Heart left ventricle (tissue), 16 donors: Measurements from ENCODE around the gene LY6G6F. TPM values are rescaled to one million over a fixed set of nuclear protein-coding genes. Genes with fewer than 3 reads are reported as not detected.

Experiments
- ATAC-seq, 4 donors: fragments of 200-7000 bp; cut with Tn5 transposase; one replicate each; pipeline ENCODE4 v1.9.1; 2020 to 2022; ENCODE audit warnings: moderate library complexity in 4 of 4, mild to moderate bottlenecking in 3 of 4, moderate number of reproducible peaks in 1 of 4
- DNase-seq, 5 donors: peaks; one replicate each; pipeline ENCODE4 v3.0.0-alpha.2; 2020
- H3K27ac ChIP-seq, 12 donors: fragments of 200-600 bp; sonication (generic) in 4 of 12; one replicate each; pipeline versions ENCODE4 v1.5.0 to v1.8.0; 2016 to 2022; ENCODE audit warnings: mild to moderate bottlenecking in 2 of 12
- H3K27me3 ChIP-seq, 9 donors: fragments of 200-600 bp; sonication (generic) in 2 of 9; one replicate each; pipeline versions ENCODE4 v1.5.1 to v1.8.0; 2016 to 2022; ENCODE audit warnings: mild to moderate bottlenecking in 3 of 9
- H3K36me3 ChIP-seq, 9 donors: fragments of 200-600 bp; sonication (generic) in 2 of 9; one replicate each; pipeline versions ENCODE4 v1.5.0 to v1.8.0; 2018 to 2022; ENCODE audit warnings: mild to moderate bottlenecking in 2 of 9
- H3K4me1 ChIP-seq, 12 donors: fragments of 200-600 bp; sonication (generic) in 4 of 12; one replicate each; pipeline versions ENCODE4 v1.5.0 to v1.8.0; 2016 to 2022; ENCODE audit warnings: mild to moderate bottlenecking in 3 of 12
- H3K4me3 ChIP-seq, 12 donors: fragments of 200-600 bp; sonication (generic) in 4 of 12; one replicate each; pipeline versions ENCODE4 v1.5.0 to v1.8.0; 2017 to 2022; ENCODE audit warnings: mild to moderate bottlenecking in 9 of 12, moderate library complexity in 4 of 12
- H3K9me3 ChIP-seq, 12 donors: fragments of 200-600 bp; sonication (generic) in 4 of 12; one replicate each; pipeline versions ENCODE4 v1.5.0 to v1.8.0; 2016 to 2022; ENCODE audit warnings: mild to moderate bottlenecking in 1 of 12
- POLR2A ChIP-seq, 2 donors: fragments of 450-650 bp; IDR thresholded peaks; one replicate each; pipeline ENCODE4 v1.6.1; 2017; ENCODE audit warnings: antibody characterized with exemption in 2 of 2, mild to moderate bottlenecking in 2 of 2, moderate library complexity in 2 of 2
- WGBS, 4 donors: extraction: QIAGEN DNeasy Blood & Tissue Kit in 2 of 4; methylation state at CpG; one replicate each; pipeline versions ENCODE4 v1.1.5 to v1.1.7; 2013 to 2018; 5-methylcytosine and 5-hydroxymethylcytosine counted together
- intact Hi-C, 10 donors: fragments of 100-400 bp; cut with DNase I; formaldehyde crosslinking; loops; one replicate each; pipeline versions ENCODE4 v1.11.1 to v1.14.2; 2022
- polyA plus RNA-seq, 2 donors: library from polyadenylated mRNA; stranded (reverse); fragments of 200-250 nt; gene quantifications; one replicate each; pipeline ENCODE4 v1.2.3, GENCODE V29; 2013
- total RNA-seq, 9 donors: library from RNA; depleted of rRNA in 2 of 9; stranded (reverse); fragments of >200 nt in 2 of 9; fragmentation: NEBNext Ultra II Directional in 3 of 9; extraction: Animal tissue kit (Norgen Biotek cat#: 25700) in 3 of 9; gene quantifications; one replicate each; pipeline versions ENCODE4 v1.1.0 to v1.2.4, GENCODE V29; 2016 to 2023
- TF ChIP-seq, protein P1 (sequence below), 12 donors: fragments of 200-600 bp; sonication (generic) in 4 of 12; IDR thresholded peaks; one replicate each; pipeline versions ENCODE4 v1.5.0 to v1.8.0; 2018 to 2022; ENCODE audit warnings: antibody characterized with exemption in 12 of 12, mild to moderate bottlenecking in 5 of 12
- donor health status: ischemic (EF 13 %, LVEDD 7.1; RV severe dilation, severe dysfunction).
- donor health status: healthy with polysubstance abuse.
- donor health status: DM: no; HTN: yes; CAD: no.
- donor health status: DM: no; HTN: no; CAD: no.
- donor health status: ischemic (EF 25% LVEDD 6.9; RV normal size, moderate dysfunction).
- donor health status: ischemic (EF 25% LVEDD 5.7; RV mildly dilated, moderate dysfunction).
- donor health status: healthy.
- donor health status: DM: yes; HTN: yes; CAD: no.
- donor health status: ischemic (EF 35%, LVEDD 5.7; RV mildly dilated, moderate dysfunction).
- donor health status: nonischemic (EF 11% LVEDD 7.7; RV severe dilation, severe dysfunction).
- donor health status: DM: yes; HTN: yes; CAD: no.
- donor health status: PGD.
- donor health status: ischemic (EF 29% LVEDD 5.4; RV normal size, mild dysfunction).
- donor health status: nonischemic (EF 23%, LVEDD 6.1; RV moderate dilation, normal function).

The LY6G6F gene
- total and polyA plus RNA-seq, 11 donors: not detected

DNA sequence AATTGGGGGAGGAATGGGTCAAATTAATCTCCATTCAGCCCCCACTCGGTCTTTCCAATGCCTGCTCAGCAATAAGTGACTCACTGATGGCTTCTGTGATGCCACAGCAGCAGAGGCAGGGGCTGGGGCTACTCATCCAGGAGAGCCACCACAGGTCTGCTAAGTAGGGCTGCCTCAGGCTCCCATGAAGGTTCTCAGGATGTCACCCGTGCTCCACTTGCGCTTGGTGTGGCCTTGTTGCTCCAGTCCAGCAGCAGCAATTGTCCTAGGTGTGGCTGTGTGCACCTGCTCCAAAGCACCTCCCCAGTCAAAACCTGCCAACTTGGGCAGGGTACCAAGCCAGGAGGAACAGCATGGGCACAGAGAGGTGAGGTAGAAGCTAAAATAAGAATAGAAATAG lies 15.5 kb downstream of the LY6G6F start:
- Histone ChIP-seq H3K36me3 (peaks cover 0 to 18% (median 13%) of the 10 kb centered on the region in 9 donors), H3K4me1 (peaks cover 0 to 17% (median 1%) of the 10 kb centered on the region in 12 donors), H3K27me3 (no peaks in the 10 kb centered on the region), H3K4me3 (no peak overlapping the region), H3K27ac (no peak overlapping the region), H3K9me3 (no peaks in the 10 kb centered on the region)
- DNase-seq: peak in 1 of 5 donors; percentile 13
- no peak for TF ChIP-seq POLR2A (IDR thresholded peaks at IDR 0.05)
- TF ChIP-seq, protein P1, sequence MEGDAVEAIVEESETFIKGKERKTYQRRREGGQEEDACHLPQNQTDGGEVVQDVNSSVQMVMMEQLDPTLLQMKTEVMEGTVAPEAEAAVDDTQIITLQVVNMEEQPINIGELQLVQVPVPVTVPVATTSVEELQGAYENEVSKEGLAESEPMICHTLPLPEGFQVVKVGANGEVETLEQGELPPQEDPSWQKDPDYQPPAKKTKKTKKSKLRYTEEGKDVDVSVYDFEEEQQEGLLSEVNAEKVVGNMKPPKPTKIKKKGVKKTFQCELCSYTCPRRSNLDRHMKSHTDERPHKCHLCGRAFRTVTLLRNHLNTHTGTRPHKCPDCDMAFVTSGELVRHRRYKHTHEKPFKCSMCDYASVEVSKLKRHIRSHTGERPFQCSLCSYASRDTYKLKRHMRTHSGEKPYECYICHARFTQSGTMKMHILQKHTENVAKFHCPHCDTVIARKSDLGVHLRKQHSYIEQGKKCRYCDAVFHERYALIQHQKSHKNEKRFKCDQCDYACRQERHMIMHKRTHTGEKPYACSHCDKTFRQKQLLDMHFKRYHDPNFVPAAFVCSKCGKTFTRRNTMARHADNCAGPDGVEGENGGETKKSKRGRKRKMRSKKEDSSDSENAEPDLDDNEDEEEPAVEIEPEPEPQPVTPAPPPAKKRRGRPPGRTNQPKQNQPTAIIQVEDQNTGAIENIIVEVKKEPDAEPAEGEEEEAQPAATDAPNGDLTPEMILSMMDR (IDR thresholded peaks at IDR 0.05): no peak
- intact Hi-C loops: no loop called here
- no peak for ATAC-seq
- WGBS, 4 donors: 91 to 100% (median 97%) methylated on average over 3 of the region's 3 CpGs

DNA sequence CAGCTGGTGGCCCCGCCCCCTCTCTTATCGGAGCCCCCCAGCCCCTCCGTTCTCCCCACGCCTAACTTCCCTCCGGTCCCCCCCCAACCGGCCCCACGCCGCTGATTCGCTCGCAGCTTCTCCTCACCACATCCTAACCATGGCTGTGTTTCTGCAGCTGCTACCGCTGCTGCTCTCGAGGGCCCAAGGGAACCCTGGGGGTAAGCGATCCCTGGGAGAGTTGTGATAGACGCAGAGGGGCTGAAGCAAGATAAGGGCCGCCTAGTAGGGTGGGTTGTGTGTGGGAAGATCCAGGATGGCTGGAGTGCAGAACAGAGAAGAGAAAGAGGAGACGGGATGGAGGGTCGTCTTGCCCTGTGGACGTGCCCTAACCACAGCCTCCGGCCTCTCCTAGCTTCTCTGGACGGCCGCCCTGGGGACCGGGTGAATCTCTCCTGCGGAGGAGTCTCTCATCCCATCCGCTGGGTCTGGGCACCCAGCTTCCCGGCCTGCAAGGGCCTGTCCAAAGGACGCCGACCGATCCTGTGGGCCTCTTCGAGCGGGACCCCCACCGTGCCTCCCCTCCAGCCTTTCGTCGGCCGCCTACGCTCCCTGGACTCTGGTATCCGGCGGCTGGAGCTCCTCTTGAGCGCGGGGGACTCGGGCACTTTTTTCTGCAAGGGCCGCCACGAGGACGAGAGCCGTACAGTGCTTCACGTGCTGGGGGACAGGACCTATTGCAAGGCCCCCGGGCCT lies 16.7 kb downstream of the LY6G6F start, which contains the start of gene MPIG6B:
MPIG6B (plus strand) TSS at position 129 of the 735 bp plus-strand sequence; CDS start at position 140, 11 bp downstream.
- H3K4me3 ChIP-seq: peak within 1 kb of the TSS in 1 of 12 donors; percentile 11
- DNase-seq (no peak), ATAC-seq (no peak)
- H3K9me3 ChIP-seq: no peaks in the 10 kb centered on the region
- H3K27ac ChIP-seq: peak within 1 kb of the TSS in 2 of 12 donors; percentile 21 to 50
- no peaks in the 10 kb centered on the region for H3K27me3 ChIP-seq
- H3K36me3 ChIP-seq: peaks cover 0 to 30% (median 22%) of the 10 kb centered on the region in 9 donors
- WGBS, 4 donors: 62 to 76% (median 67%) methylated on average over 44 to 46 of the region's 46 CpGs
- H3K4me1 ChIP-seq: peaks cover 0 to 29% (median 9%) of the 10 kb centered on the region in 12 donors
- TF ChIP-seq, protein P1 (IDR thresholded peaks at IDR 0.05): no peak
- TF ChIP-seq POLR2A (IDR thresholded peaks at IDR 0.05): no peak
- intact Hi-C loops: no loop called here

DNA sequence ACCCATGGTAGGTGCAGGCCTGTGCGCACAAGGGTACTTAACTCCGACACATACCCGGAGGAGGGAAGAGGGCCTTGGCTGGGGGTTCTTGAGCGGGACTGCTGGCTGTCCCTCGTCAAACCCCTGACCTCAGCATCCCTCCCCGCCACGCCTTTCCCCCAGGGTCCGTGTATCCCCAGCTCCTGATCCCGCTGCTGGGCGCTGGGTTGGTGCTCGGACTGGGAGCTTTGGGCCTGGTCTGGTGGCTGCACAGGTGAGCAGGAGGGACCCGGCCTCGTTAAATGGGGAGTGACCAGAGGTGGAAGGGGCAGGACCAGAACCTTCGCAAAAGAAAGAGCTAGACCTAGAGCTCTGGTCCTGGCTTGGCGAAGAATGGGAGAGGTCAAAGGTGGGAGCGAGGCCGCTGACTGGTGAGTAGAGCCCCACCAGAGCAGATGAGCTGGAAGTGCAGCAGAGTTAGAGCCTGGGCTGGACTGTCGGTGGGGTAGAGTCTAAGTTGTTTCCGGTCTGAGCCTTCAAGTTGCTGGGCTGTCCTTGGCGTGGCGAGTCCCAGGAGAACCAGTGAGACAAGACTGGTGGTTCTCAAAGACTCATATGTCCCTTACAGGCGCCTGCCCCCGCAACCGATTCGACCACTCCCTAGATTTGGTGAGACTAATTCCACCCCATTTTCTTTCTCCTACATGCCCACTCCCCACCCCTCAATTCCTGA lies 17.5 kb downstream of the LY6G6F start:
- H3K27ac ChIP-seq: peak overlapping the region in 2 of 12 donors; percentile 49 to 50
- H3K4me3 ChIP-seq: peak overlapping the region in 1 of 12 donors; percentile 11
- peaks cover 0 to 32% (median 22%) of the 10 kb centered on the region in 9 donors for H3K36me3 ChIP-seq
- DNase-seq (peak in 4 of 5 donors; percentile 25 to 64 (median 50)), ATAC-seq (peak in 1 of 4 donors; percentile 23)
- H3K9me3 ChIP-seq: no peaks in the 10 kb centered on the region
- intact Hi-C loops: no loop called here
- 80 to 85% (median 81%) methylated on average over 25 of the region's 25 CpGs for WGBS, 4 donors
- no peaks in the 10 kb centered on the region for H3K27me3 ChIP-seq
- H3K4me1 ChIP-seq: peaks cover 0 to 37% (median 15%) of the 10 kb centered on the region in 12 donors
- no peak for TF ChIP-seq POLR2A (IDR thresholded peaks at IDR 0.05)

DNA sequence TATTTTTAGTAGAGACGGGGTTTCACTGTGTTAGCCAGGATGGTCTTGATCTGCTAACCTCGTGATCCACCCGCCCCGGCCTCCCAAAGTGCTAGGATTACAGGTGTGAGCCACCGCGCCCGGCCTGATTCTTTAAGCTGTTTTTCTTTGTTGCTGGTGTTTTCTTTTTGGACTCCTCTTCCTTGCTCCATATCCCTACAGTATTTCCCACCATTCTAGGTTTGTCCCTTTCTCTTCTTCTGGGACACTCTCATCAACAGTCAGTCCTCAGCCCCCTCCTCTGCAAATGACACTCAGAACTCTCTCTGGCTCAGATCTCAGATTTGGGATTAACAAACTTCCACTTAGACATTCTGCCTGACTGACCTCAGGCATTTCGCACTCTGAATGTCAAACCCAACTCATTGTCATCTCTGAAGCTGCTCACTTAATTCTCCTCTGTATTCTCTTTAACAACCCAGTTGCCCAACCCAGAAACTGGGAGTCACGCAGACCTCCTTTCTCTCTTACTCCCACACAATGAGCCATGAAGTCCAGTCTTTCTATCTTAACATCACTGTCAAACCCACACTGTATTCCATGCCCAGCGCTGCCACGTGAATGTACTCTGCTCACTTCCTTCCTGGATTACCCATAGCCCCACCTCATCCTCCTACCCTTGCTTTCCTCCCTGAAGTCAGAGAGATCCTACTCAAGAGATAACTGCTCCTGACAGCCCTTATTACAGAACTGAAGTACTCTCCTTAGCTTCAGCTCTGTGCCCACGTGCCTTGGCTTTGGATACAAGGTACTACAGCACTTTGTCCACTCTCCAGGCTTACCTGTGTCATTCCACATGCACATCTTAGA lies 19.1 kb downstream of the LY6G6F start:
- no peaks in the 10 kb centered on the region for H3K9me3 ChIP-seq

More for the DNA sequence above, 19.1 kb downstream of the LY6G6F start:
- WGBS, 4 donors: 84 to 88% (median 87%) methylated on average over 12 of the region's 12 CpGs
- no peaks in the 10 kb centered on the region for H3K27me3 ChIP-seq
- H3K27ac ChIP-seq: peak overlapping the region in 1 of 12 donors; percentile 98
- ATAC-seq (no peak), DNase-seq (no peak)
- TF ChIP-seq POLR2A (IDR thresholded peaks at IDR 0.05): no peak
- TF ChIP-seq, protein P1 (IDR thresholded peaks at IDR 0.05): no peak
- peaks cover 0 to 38% (median 25%) of the 10 kb centered on the region in 9 donors for H3K36me3 ChIP-seq
- H3K4me1 ChIP-seq: peaks cover 0 to 46% (median 20%) of the 10 kb centered on the region in 12 donors
- intact Hi-C loops: loop anchor here in 6 of 10 donors (5.0 kb wide), 4 partner anchors 37 to 107 kb away; partner anchors contain the start of genes LY6G5C (in 3 of the 6) and SAPCD1 (in 1 of the 6)
- no peak overlapping the region for H3K4me3 ChIP-seq
